Endothelial cell of umbilical vein (primary cell): ENCODE measurements around the gene CACNA1E. TPM values are rescaled to one million over a fixed set of nuclear protein-coding genes. Genes with fewer than 3 reads are reported as not detected.
"Not testable (repeated sequence)": the region's sequence is repeated elsewhere in the genome, so short reads cannot be mapped to it uniquely, and the experiment has no call there.

Source experiments
- BruUV-seq: library from RNA; stranded (reverse); fragments of 400-500 nt; replicated peaks from 2 replicates; lab custom pipeline; 2021; lab: Mats Ljungman, UMichigan
- CTCF ChIA-PET: fragments of 300-600, 350-600 bp; sonication (Branson Sonifier 250); formaldehyde crosslinking; loops from one replicate; lab custom pipeline; 2021; ENCODE audit warnings: antibody characterized with exemption, inconsistent platforms; lab: Charles Lee
- POLR2A ChIA-PET: fragments of 300-600, 350-600 bp; sonication (Branson Sonifier 250); formaldehyde crosslinking; loops from one replicate; lab custom pipeline; 2021; ENCODE audit warnings: antibody characterized with exemption, inconsistent platforms; lab: Charles Lee
- DNase-seq: peaks from one replicate; pipeline ENCODE4 v3.0.0-alpha.2; 2011; ENCODE audit warnings: low read depth, low spot score
- FAIRE-seq: peaks from 2 replicates; lab custom pipeline; 2011; peaks lifted over from hg19 to GRCh38; lab: Jason Lieb, UNC
- H2AFZ ChIP-seq: 2 replicates; pipeline ENCODE4 v1.6.0; 2012; ENCODE audit warnings: low read depth, low read length, control low read depth, inconsistent platforms
- H3K27ac ChIP-seq: 2 replicates; pipeline ENCODE4 v1.5.1; 2011; ENCODE audit warnings: low read depth, mild to moderate bottlenecking, control low read depth, low read length, moderate library complexity; ENCODE audit not compliant: insufficient read depth
- H3K27me3 ChIP-seq, 2 experiments: 2 replicates each; pipeline versions ENCODE4 v1.6.0 to v1.6.1; 2011; ENCODE audit warnings: low read length in 2 of 2, mixed read lengths in 1 of 2; ENCODE audit not compliant: control insufficient read depth in 2 of 2, insufficient read depth in 2 of 2
- H3K36me3 ChIP-seq, 2 experiments: 2 replicates in 1 of 2; 3 replicates in 1 of 2; pipeline ENCODE4 v1.5.1; 2011; ENCODE audit warnings: low read length in 2 of 2, mild to moderate bottlenecking in 1 of 2, moderate library complexity in 1 of 2; ENCODE audit not compliant: control insufficient read depth in 2 of 2, insufficient read depth in 2 of 2; ENCODE audit errors: extremely low read depth in 1 of 2
- H3K4me1 ChIP-seq: 3 replicates; pipeline ENCODE4 v1.5.1; 2011; ENCODE audit warnings: mild to moderate bottlenecking, low read length; ENCODE audit not compliant: control insufficient read depth, insufficient read depth; ENCODE audit errors: extremely low read depth
- H3K4me2 ChIP-seq: 2 replicates; pipeline ENCODE4 v1.6.1; 2011; ENCODE audit warnings: low read length, control low read depth, mixed read lengths; ENCODE audit not compliant: insufficient read depth
- H3K4me3 ChIP-seq, 3 experiments: fragments of 200-600 bp in 1 of 3; sonication (generic), shearing (Covaris generic) in 1 of 3; replicated peaks in 1 of 3; 2 replicates each; pipeline ENCODE4 v1.5.1; 2011 to 2016; ENCODE audit warnings: control low read depth in 3 of 3, low read length in 3 of 3, mild to moderate bottlenecking in 2 of 3, inconsistent platforms in 1 of 3, low read depth in 1 of 3, moderate library complexity in 1 of 3; ENCODE audit not compliant: insufficient read depth in 1 of 3
- H3K79me2 ChIP-seq: 2 replicates; pipeline ENCODE4 v1.6.0; 2012; ENCODE audit warnings: low read length, inconsistent platforms; ENCODE audit not compliant: control insufficient read depth, insufficient read depth
- H3K9ac ChIP-seq: replicated peaks from 2 replicates; pipeline ENCODE3; 2011; ENCODE audit warnings: low read length, control low read depth; ENCODE audit not compliant: insufficient read depth; ENCODE audit errors: extremely low read depth
- H3K9me1 ChIP-seq: replicated peaks from 3 replicates; pipeline ENCODE4 v1.6.0; 2011; ENCODE audit warnings: mild to moderate bottlenecking, low read length; ENCODE audit not compliant: control insufficient read depth, insufficient read depth; ENCODE audit errors: extremely low read depth
- H3K9me3 ChIP-seq: replicated peaks from 2 replicates; pipeline ENCODE4 v1.5.1; 2012; ENCODE audit warnings: low read length, inconsistent platforms; ENCODE audit not compliant: control insufficient read depth, insufficient read depth
- H4K20me1 ChIP-seq: replicated peaks from 2 replicates; pipeline ENCODE3; 2011; ENCODE audit warnings: mild to moderate bottlenecking, low read length; ENCODE audit not compliant: control insufficient read depth, insufficient read depth; ENCODE audit errors: extremely low read depth
- EZH2 ChIP-seq: IDR thresholded peaks from 2 replicates; pipeline ENCODE4 v1.6.1; 2012; ENCODE audit warnings: borderline replicate concordance, low read depth, mild to moderate bottlenecking, moderate library complexity, low read length, inconsistent platforms; ENCODE audit not compliant: severe bottlenecking
- FOS ChIP-seq: IDR thresholded peaks from 2 replicates; pipeline ENCODE4 v1.6.1; 2011; ENCODE audit warnings: mild to moderate bottlenecking, low read length, moderate library complexity, borderline replicate concordance; ENCODE audit not compliant: insufficient read depth
- GATA2 ChIP-seq: IDR thresholded peaks from 2 replicates; pipeline ENCODE4 v1.7.0; 2011; ENCODE audit warnings: low read depth, mild to moderate bottlenecking, moderate library complexity, mixed read lengths, low read length; ENCODE audit not compliant: insufficient read length, insufficient read depth
- JUN ChIP-seq: IDR thresholded peaks from 2 replicates; pipeline ENCODE4 v1.6.1; 2011; ENCODE audit warnings: borderline replicate concordance, low read depth; ENCODE audit not compliant: insufficient read length, insufficient read depth
- MYC ChIP-seq: IDR thresholded peaks from one replicate; pipeline ENCODE4 v1.6.1; 2011; ENCODE audit warnings: mild to moderate bottlenecking, low read depth, low read length
- POLR2AphosphoS5 ChIP-seq: IDR thresholded peaks from 2 replicates; pipeline ENCODE4 v1.6.1; 2012; ENCODE audit warnings: low read depth, mild to moderate bottlenecking, control low read depth, low read length, moderate library complexity; ENCODE audit not compliant: insufficient read depth
- dilution Hi-C: fragments of 300-500 bp; cut with MboI; formaldehyde crosslinking; loops from one replicate; pipeline ENCODE4 v1.15.0; 2019; ENCODE audit warnings: low sequenced_read_pairs; ENCODE audit not compliant: extremely low pct_ligation_motif_present
- intact Hi-C: fragments of 100-400 bp; cut with micrococcal nuclease; formaldehyde crosslinking; loops from one replicate; pipeline ENCODE4 v1.10.0; 2022
- polyA plus RNA-seq, 4 experiments: library from polyadenylated mRNA; depleted of rRNA in 3 of 4; stranded (reverse) in 3 of 4; unstranded in 1 of 4; fragments of >200 nt; gene quantifications; 2 replicates each; pipeline versions ENCODE4 v1.2.1 to v1.2.3, GENCODE V29; 2011 to 2012; ENCODE audit warnings: missing spikeins in 1 of 4
- total RNA-seq: library from RNA; stranded (reverse); gene quantifications from 2 replicates; pipeline ENCODE4 v1.2.3, GENCODE V29; 2021
- TF ChIP-seq, protein P1 (sequence below): IDR thresholded peaks from 2 replicates; pipeline ENCODE4 v1.6.1; 2011; ENCODE audit not compliant: insufficient read depth, insufficient read length
- TF ChIP-seq, protein P2 (sequence below), 2 donors: IDR thresholded peaks; 1 replicate in 1 of 2; 2 replicates in 1 of 2; pipeline ENCODE4 v1.5.1; 2011; ENCODE audit warnings: low read length in 2 of 2, mild to moderate bottlenecking in 2 of 2, moderate library complexity in 2 of 2, control low read depth in 1 of 2, inconsistent platforms in 1 of 2, low read depth in 1 of 2; ENCODE audit not compliant: insufficient read depth in 1 of 2; ENCODE audit errors: extremely low read depth in 1 of 2

The CACNA1E gene
- total and polyA plus RNA-seq, 2 donors (not counting 3 experiments of a cell fraction or from before 2014, with no cell fraction given) = not detected

DNA sequence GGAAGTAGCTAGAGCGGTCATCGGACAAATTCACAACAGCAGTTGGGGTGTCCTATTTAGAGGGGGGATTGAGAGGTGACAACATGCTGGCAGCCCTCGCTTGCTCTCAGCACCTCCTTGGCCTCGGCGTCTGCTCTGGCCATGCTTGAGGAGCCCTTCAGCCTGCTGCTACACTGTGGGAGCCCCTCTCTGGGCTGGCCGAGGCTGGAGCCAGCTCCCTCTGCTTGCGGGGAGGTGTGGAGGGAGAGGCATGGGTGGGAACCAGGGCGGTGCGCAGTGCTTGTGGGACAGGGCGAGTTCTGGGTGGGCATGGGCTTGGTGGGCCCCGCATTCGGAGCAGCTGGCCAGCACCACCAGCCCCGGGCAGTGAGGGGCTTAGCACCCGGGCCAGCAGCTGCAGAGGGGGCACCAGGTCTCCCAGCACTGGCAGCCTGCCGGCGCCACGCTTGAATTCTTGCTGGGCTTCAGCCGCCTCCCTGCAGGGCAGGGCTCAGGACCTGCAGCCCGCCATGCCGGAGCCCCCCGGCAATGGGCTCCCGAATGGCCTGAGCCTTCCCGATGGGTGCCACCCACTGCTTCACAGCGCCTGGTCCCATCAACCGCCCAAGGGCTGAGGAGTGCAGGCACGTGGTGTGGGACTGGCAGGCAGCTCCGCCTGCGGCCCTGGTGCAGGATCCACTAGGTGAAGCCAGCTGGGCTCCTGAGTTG lies 349.0 kb downstream of the CACNA1E start:
- dilution Hi-C loops, H3K9ac ChIP-seq, POLR2A ChIA-PET, H3K4me3 ChIP-seq, H3K27me3 ChIP-seq, H3K27ac ChIP-seq, CTCF ChIA-PET, H3K79me2 ChIP-seq, intact Hi-C loops, DNase-seq, H2AFZ ChIP-seq, H3K36me3 ChIP-seq, BruUV-seq, H3K4me1 ChIP-seq, H3K9me3 ChIP-seq, H3K9me1 ChIP-seq, FAIRE-seq, H3K4me2 ChIP-seq, H4K20me1 ChIP-seq: not testable (repeated sequence)

DNA sequence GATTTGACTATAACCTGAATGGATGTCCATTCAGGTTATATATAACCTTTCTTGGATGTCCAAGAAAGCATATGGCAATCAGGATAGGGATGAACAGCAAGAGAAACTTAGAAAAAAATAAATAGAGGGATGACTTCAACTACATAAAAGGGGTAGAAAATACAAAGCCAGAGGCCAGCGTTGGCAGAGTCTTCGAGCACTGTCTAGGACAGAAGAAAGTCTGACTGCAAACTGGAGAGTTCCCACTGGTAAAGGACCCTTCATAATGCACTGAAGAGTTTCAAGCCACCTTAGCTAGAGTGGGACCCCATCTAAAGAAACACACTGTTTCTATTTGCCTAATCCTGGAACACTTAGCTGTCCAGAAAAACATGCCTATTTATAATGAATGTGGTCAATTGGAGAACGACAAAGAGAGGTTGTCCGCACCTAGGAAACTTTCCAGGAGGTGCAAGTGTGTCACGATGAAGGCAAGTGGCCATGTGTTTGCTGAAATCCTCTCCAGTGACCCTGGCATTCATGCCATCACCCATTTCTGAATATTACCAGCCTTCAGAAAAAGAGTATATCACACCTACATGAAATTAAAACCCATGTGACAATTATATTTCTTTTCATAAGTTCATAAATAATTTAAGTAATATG lies 362.8 kb downstream of the CACNA1E start:
- Histone ChIP-seq H3K4me1 (no peaks in the 10 kb centered on the region), H3K9ac (no peak overlapping the region), H3K27me3 (no peaks in the 10 kb centered on the region), H3K27ac (no peak overlapping the region), H3K4me3 (no peak overlapping the region), H3K9me1 (no peaks in the 10 kb centered on the region), H3K79me2 (no peaks in the 10 kb centered on the region), H3K36me3 (no peaks in the 10 kb centered on the region), H2AFZ (no peak overlapping the region), H3K9me3 (no peaks in the 10 kb centered on the region), H3K4me2 (no peak overlapping the region), H4K20me1 (no peaks in the 10 kb centered on the region)
- TF ChIP-seq MYC (no peak), GATA2 (no peak), POLR2AphosphoS5 (no peak), FOS (no peak), JUN (no peak), EZH2 (no peak)
- TF ChIP-seq, protein P1, sequence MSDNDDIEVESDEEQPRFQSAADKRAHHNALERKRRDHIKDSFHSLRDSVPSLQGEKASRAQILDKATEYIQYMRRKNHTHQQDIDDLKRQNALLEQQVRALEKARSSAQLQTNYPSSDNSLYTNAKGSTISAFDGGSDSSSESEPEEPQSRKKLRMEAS = no peak
- TF ChIP-seq, protein P2, sequence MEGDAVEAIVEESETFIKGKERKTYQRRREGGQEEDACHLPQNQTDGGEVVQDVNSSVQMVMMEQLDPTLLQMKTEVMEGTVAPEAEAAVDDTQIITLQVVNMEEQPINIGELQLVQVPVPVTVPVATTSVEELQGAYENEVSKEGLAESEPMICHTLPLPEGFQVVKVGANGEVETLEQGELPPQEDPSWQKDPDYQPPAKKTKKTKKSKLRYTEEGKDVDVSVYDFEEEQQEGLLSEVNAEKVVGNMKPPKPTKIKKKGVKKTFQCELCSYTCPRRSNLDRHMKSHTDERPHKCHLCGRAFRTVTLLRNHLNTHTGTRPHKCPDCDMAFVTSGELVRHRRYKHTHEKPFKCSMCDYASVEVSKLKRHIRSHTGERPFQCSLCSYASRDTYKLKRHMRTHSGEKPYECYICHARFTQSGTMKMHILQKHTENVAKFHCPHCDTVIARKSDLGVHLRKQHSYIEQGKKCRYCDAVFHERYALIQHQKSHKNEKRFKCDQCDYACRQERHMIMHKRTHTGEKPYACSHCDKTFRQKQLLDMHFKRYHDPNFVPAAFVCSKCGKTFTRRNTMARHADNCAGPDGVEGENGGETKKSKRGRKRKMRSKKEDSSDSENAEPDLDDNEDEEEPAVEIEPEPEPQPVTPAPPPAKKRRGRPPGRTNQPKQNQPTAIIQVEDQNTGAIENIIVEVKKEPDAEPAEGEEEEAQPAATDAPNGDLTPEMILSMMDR (IDR thresholded peaks at IDR 0.05; ENCODE audit: extremely low read depth in 1 of 2, insufficient read depth in 1 of 2, low read depth in 1 of 2, low read length in 2 of 2) = no peak
- FAIRE-seq = no peak
- intact Hi-C loops (no loop called here), dilution Hi-C loops (no loop called here)
- POLR2A ChIA-PET = no interaction called here
- BruUV-seq = no TSS peak
- DNase-seq = no peak
- CTCF ChIA-PET = no interaction called here
